Cardiac muscle cell (in vitro differentiated cells and primary cell): ENCODE data around the gene CD79A. TPM values are rescaled to one million over a fixed set of nuclear protein-coding genes. Genes with fewer than 3 reads are reported as not detected.

ENCODE experiments used
- DNase-seq, 2 donors: peaks; one replicate each; pipeline versions ENCODE4 v3.0.0 to v3.0.0-alpha.2; 2010 to 2017; ENCODE audit warnings: low read depth in 1 of 2, low spot score in 1 of 2
- H3K27ac ChIP-seq: fragments of 200-600 bp; sonication (generic); 2 replicates; pipeline ENCODE4 v1.5.1; 2016
- H3K27me3 ChIP-seq: fragments of 200-600 bp; sonication (generic); 2 replicates; pipeline ENCODE4 v1.6.0; 2016; ENCODE audit warnings: control low read depth
- H3K36me3 ChIP-seq: fragments of 200-600 bp; sonication (generic); 2 replicates; pipeline ENCODE4 v1.5.1; 2016; ENCODE audit warnings: control low read depth
- H3K4me1 ChIP-seq: fragments of 200-600 bp; sonication (generic); 2 replicates; pipeline ENCODE4 v1.8.1; 2017; ENCODE audit warnings: low read depth, mild to moderate bottlenecking, mixed run types
- H3K4me3 ChIP-seq: fragments of 200-600 bp; sonication (generic); 2 replicates; pipeline ENCODE4 v1.5.1; 2016; ENCODE audit warnings: mild to moderate bottlenecking
- H3K9me3 ChIP-seq: fragments of 200-600 bp; sonication (generic); 2 replicates; pipeline ENCODE4 v1.5.1; 2017; ENCODE audit warnings: low read depth, mild to moderate bottlenecking, control low read depth
- CTCF ChIP-seq: IDR thresholded peaks from 2 replicates; pipeline ENCODE4 v1.5.1; 2012; ENCODE audit warnings: low read depth, mild to moderate bottlenecking, low read length
- polyA plus RNA-seq: library from polyadenylated mRNA; unstranded; fragments of >200 nt; fragmentation: Nextera tagmentation; extraction: Ambion mirVana; gene quantifications from 2 replicates; pipeline ENCODE4 v1.2.1, GENCODE V29; 2016
- total RNA-seq: library from RNA; depleted of rRNA; stranded (reverse); fragments of >200 nt; gene quantifications from 2 replicates; pipeline ENCODE4 v1.2.3, GENCODE V29; 2016

The CD79A gene
- total and polyA plus RNA-seq, 2 experiments from 2014 or later, result 0.24 TPM; not detected in 1

- no peaks in the 10 kb centered on the region for H3K9me3 ChIP-seq
- no peak for DNase-seq
- no peak overlapping the region for H3K27ac ChIP-seq
- no peaks in the 10 kb centered on the region for H3K4me1 ChIP-seq
- no peaks in the 10 kb centered on the region for H3K27me3 ChIP-seq
- H3K36me3 ChIP-seq, result no peaks in the 10 kb centered on the region
- peak overlapping the region; percentile 46 for H3K4me3 ChIP-seq
- TF ChIP-seq CTCF, result no peak
Measured at GRCh38 chr19:41883463-41883820, 6.4 kb downstream of the CD79A start.

- DNase-seq, result peak; percentile 97 to 98
- H3K36me3 ChIP-seq, result no peaks in the 10 kb centered on the region
- H3K27ac ChIP-seq, result no peak overlapping the region
- H3K4me1 ChIP-seq, result no peaks in the 10 kb centered on the region
- no peaks in the 10 kb centered on the region for H3K27me3 ChIP-seq
- no peaks in the 10 kb centered on the region for H3K9me3 ChIP-seq
- TF ChIP-seq CTCF, result peak; percentile 28
- peak overlapping the region; percentile 46 for H3K4me3 ChIP-seq
Measured at GRCh38 chr19:41883821-41884733, 7.0 kb downstream of the CD79A start.

GRCh38 chr19:41886761-41887710 lies 10.0 kb downstream of the CD79A start:
- no peaks in the 10 kb centered on the region for H3K36me3 ChIP-seq
- no peak for TF ChIP-seq CTCF
- no peak for DNase-seq
- H3K27ac ChIP-seq, result no peak overlapping the region
- H3K4me1 ChIP-seq, result no peaks in the 10 kb centered on the region
- no peaks in the 10 kb centered on the region for H3K27me3 ChIP-seq
- H3K9me3 ChIP-seq, result no peaks in the 10 kb centered on the region
- H3K4me3 ChIP-seq, result no peak overlapping the region

GRCh38 chr19:41887711-41888382 lies 10.8 kb downstream of the CD79A start:
- TF ChIP-seq CTCF, result no peak
- Histone ChIP-seq H3K4me3 (no peak overlapping the region), H3K27ac (no peak overlapping the region), H3K27me3 (no peaks in the 10 kb centered on the region), H3K36me3 (no peaks in the 10 kb centered on the region), H3K9me3 (no peaks in the 10 kb centered on the region), H3K4me1 (no peaks in the 10 kb centered on the region)
- peak in 1 of 2 donors; percentile 46 for DNase-seq

GRCh38 chr19:41888926-41889325 lies 11.8 kb downstream of the CD79A start:
- Histone ChIP-seq H3K36me3 (no peaks in the 10 kb centered on the region), H3K4me3 (no peak overlapping the region), H3K9me3 (no peaks in the 10 kb centered on the region), H3K27ac (no peak overlapping the region), H3K4me1 (no peaks in the 10 kb centered on the region), H3K27me3 (no peaks in the 10 kb centered on the region)
- no peak for DNase-seq
- no peak for TF ChIP-seq CTCF
